Suppressor macrophage treated with lipopolysaccharide for 4 hours (primary cell): ENCODE measurements around the gene DSCAM.

ENCODE experiments used
- DNase-seq: peaks from one replicate; pipeline ENCODE4 v3.0.0-alpha.2; 2020

Gene DSCAM

GRCh38 chr21:40016667-40017066, 830.3 kb downstream of the DSCAM start:
- no peak for DNase-seq

- no peak for DNase-seq
Observed at GRCh38 chr21:40016234-40016633, 830.7 kb downstream of the DSCAM start.

- DNase-seq, result no peak
Observed at GRCh38 chr21:40015818-40016217, 831.1 kb downstream of the DSCAM start.

- no peak for DNase-seq
Observed at GRCh38 chr21:40014394-40014793, 832.6 kb downstream of the DSCAM start.

GRCh38 chr21:40013001-40013735, 833.8 kb downstream of the DSCAM start:
- no peak for DNase-seq

GRCh38 chr21:40011371-40011770, 835.6 kb downstream of the DSCAM start:
- DNase-seq, result no peak

GRCh38 chr21:40002978-40003377, 844.0 kb downstream of the DSCAM start:
- DNase-seq, result no peak

GRCh38 chr21:39984286-39984991, 862.5 kb downstream of the DSCAM start:
- no peak for DNase-seq

GRCh38 chr21:39980241-39980820, 866.6 kb downstream of the DSCAM start:
- no peak for DNase-seq

- no peak for DNase-seq
Observed at GRCh38 chr21:39979321-39979720, 867.6 kb downstream of the DSCAM start.

- DNase-seq, result no peak
Observed at GRCh38 chr21:39976800-39977199, 870.2 kb downstream of the DSCAM start.

GRCh38 chr21:39972976-39973770, 873.8 kb downstream of the DSCAM start:
- DNase-seq, result no peak

GRCh38 chr21:39972471-39972870, 874.5 kb downstream of the DSCAM start:
- no peak for DNase-seq

GRCh38 chr21:39971956-39972355, 875.0 kb downstream of the DSCAM start:
- DNase-seq, result no peak

GRCh38 chr21:39969691-39970364, 877.1 kb downstream of the DSCAM start:
- no peak for DNase-seq

- DNase-seq, result no peak
Observed at GRCh38 chr21:39968010-39968409, 878.9 kb downstream of the DSCAM start.

- no peak for DNase-seq
Observed at GRCh38 chr21:39966786-39967185, 880.2 kb downstream of the DSCAM start.

GRCh38 chr21:39965026-39965425, 881.9 kb downstream of the DSCAM start:
- DNase-seq, result no peak

GRCh38 chr21:39961251-39961650, 885.7 kb downstream of the DSCAM start:
- DNase-seq, result no peak
